Measurements from ENCODE around the gene AKIP1.
A peak's percentile ranks its signal among the peaks of the same experiment; 100 is the strongest.
"Not testable (repeated sequence)": the region's sequence is repeated elsewhere in the genome, so short reads cannot be mapped to it uniquely, and the experiment has no call there.

AKIP1 gene, protein sequence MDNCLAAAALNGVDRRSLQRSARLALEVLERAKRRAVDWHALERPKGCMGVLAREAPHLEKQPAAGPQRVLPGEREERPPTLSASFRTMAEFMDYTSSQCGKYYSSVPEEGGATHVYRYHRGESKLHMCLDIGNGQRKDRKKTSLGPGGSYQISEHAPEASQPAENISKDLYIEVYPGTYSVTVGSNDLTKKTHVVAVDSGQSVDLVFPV

DNA sequence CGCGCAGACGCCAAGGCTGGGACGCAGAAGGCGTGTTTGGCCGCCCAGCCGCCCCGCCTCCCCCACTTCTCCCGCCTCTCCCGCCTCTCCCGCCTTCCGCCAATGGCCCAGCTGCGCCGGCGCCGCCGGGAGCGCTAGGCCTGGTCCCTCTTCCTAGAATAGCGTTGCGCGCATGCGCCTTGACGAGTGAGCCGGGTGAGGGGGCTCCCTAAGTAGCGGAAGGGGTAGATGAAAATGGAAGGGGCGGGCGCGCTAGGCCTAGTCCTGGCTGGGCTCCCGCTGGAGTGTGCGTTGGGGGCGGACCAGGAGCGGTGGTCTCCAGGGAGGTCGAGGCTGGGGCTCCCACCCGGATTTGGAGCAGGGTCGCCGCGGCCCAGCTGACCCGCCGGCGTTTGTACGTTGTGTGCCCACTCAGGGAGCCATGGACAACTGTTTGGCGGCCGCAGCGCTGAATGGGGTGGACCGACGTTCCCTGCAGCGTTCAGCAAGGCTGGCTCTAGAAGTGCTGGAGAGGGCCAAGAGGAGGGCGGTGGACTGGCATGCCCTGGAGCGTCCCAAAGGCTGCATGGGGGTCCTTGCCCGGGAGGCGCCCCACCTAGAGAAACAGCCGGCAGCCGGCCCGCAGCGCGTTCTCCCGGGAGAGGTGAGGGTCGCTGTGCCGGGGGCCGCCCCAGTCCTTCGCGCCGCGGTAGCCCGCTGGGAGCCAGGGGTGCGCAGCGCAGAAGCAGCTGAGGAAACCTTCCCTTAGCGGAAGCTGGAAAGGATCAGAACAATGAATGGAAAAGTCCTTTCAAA is at the start of gene AKIP1:
Gene AKIP1, plus strand, starts transcription at position 161 of the 795 bp plus-strand sequence. Its CDS starts 261 bp downstream, at position 422.
- no peak for FAIRE-seq

DNA sequence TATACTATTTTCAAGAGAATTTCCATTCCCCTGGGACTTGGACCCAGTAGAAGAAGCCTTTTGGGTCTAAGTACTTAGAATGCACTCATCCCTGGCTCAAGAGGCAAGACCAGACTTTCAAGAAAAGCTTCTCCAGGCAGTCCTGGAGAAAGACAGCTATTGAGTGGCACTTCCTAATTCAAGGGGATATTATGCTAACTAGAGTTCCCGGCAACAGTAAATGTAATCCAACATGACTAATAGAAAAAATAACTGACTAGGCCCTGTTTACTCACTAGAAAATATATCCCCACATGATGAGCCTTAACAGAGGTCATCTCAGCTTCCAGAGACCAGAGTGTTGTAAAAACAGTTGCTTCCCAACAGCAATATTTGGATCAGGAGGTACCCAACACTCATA is 47.2 kb upstream of the AKIP1 start:
- FAIRE-seq, result no peak

DNA sequence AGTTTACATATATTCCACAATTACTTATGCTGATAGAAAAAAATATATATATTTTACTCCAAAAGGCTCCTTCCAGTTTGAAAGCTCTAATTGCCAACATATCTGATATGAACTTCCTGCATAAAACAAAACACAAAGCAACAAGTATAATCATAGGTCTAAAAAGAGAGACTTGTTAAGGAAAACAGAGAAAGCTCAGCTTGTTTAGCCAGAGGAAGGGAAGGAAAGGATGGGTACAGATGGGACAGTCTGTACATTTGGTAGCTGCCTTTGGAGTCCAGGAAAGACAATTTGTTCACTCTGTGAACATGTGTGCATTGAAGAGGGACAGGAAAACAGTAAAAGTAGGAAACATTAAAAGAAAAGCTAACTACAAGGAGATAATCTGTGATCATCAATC is 45.7 kb upstream of the AKIP1 start:
- no peak for FAIRE-seq

GRCh38 chr11:8867035-8867434 is 44.0 kb upstream of the AKIP1 start:
- FAIRE-seq, result no peak

DNA sequence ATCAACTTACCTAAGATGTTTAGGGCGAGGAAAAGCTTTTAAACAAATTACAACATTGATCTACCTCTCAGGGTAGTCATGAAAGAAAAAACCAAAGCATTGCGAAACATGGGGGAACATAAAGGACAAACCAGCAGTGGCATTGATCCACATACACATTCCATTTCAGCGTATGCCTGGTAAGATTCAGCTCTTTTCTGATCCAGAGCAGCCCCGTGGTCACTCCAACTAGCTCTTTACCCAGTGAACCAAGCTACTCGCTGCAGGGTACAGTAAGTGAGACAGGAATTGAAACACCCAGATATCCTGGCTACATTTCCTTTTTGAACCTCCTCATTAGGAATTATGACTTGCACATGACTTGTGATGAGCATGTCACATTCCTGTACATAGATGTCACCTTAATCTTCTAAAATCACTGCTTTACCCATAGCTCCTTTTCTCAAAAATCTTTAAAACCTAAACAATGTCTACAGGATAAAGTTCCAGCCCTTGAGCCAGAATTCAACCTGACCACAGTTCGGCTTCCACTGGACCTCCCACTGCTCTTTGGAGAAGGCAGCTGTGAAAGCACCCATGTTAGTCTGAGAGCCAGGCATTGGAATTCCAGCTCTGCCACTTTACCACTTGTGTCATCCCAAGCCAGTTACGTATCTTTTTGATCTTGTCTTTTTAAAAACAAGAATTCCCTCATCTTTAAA is 42.9 kb upstream of the AKIP1 start:
- FAIRE-seq, result no peak

GRCh38 chr11:8870411-8871170 is 40.4 kb upstream of the AKIP1 start:
- no peak for FAIRE-seq

DNA sequence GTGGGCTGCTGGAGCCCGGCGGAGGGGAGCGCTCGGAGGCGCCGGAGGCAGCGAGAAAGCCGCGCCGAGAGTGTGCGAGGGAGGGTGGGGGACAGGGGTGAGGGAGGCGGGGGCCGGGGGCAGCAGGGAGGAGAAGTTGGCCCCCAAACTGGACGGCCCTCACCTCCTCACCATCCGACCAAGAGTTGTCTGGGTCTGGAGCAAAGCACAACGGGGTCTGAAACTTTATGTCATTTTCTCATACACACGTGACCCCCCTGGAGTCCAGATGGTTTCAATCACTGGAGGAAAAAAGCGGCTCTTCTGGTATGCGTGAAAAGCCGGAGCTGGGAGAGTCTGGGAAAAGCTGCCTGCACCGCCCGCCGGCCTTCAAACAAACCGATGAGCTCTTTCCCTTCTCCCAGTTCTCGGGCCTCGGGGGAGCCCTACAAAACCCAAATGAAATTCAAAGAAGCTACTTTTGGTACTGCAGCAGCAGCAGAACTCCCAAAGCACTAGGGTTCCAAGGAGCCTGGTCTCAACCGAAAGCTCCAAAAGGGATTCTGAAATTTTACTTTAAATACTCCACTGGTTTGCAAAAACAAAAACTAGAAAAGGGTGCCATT is 39.7 kb upstream of the AKIP1 start:
- no peak for FAIRE-seq

DNA sequence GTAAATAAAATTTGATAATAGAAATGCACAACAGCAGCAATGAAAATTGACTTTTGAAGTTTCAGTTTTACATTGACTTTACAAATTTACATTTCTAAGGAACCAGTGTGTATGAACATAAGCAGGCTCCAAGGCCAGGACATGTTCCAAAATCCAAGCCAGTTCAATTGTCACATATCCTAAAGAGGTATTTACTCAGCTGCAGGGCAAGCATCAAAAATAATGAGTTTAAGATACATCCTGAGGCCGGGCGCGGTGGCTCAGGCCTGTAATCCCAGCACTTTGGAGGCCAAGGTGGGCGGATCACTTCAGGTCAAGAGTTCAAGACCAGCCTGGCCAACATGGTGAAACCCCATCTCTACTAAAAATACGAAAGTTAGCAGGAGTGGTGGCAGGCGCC is 39.0 kb upstream of the AKIP1 start:
- no peak for FAIRE-seq

DNA sequence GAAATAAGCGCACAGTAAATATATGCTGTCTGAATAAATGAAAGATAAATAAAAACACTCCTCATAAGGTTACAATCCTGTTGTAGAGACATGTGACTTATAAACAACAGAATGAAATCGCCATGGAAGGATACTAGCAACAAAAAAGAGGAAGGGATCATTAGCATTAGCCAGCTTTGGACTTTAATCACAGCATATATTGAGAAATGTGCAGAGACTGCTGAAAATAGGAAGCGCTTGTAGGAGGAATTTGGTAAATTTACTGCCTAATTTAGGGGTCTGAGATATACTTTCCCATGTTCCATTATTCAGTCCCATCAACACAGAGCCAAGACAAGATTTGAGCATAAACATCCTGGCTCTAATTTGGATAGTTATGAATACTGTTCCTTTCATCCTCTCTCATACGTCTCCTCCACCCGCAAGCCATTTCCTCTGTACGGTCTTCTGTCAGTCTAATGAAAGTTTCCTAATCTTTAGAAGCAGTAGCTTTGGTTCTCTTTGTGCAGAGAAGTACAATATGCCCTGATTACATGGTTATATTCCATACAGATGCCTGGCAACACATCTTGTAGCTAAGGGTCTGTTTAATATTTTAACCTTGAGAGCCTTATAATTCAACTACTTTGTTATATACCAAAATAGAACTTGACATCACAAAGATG is 37.1 kb upstream of the AKIP1 start:
- FAIRE-seq, result no peak

DNA sequence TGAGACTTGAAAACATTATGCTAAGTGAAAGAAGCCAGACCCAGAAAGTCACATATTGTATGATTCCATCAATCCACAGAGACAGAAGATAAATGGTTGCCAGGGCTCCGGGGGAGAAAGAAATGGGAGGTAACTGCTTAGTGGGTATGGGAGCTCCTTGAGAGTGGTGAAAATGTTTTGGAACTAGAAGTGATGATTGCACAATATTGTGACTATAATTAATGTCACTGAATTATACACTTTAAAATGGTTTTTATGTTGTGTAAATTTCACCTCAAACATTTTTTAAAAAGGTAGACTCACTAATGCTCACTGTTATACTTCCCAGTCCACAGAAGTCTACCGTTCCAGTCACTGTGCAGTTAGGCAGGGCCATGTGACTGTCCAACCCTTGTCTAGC is 32.2 kb upstream of the AKIP1 start:
- FAIRE-seq, result no peak

- FAIRE-seq, result not testable (repeated sequence)
Measured at GRCh38 chr11:8881585-8881984, 29.4 kb upstream of the AKIP1 start.

DNA sequence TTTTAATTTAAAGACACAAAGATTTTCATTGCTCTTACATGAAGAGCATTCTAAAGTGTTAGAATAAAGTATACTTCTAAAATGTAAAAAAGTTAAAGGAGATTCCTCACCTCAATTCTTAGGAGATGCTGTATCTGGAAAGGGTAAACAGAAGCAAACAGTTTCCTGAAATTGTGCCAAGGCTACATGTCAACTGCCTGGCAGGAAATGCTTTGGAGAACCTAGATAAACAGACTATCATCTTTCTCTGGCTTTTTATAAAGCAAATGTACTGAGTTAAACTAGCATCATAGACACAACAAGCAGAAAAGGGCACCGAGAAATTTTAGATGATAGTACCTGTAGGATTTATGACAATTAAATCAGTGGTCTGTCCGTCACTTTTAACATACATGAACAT is 24.7 kb upstream of the AKIP1 start:
- FAIRE-seq, result no peak

- not testable (repeated sequence) for FAIRE-seq
Measured at GRCh38 chr11:8891185-8891584, 19.8 kb upstream of the AKIP1 start.

- FAIRE-seq, result no peak
Measured at GRCh38 chr11:8899119-8899753, 11.8 kb upstream of the AKIP1 start.

GRCh38 chr11:8905528-8906165 is 5.3 kb upstream of the AKIP1 start:
- peak; percentile 27 for FAIRE-seq

DNA sequence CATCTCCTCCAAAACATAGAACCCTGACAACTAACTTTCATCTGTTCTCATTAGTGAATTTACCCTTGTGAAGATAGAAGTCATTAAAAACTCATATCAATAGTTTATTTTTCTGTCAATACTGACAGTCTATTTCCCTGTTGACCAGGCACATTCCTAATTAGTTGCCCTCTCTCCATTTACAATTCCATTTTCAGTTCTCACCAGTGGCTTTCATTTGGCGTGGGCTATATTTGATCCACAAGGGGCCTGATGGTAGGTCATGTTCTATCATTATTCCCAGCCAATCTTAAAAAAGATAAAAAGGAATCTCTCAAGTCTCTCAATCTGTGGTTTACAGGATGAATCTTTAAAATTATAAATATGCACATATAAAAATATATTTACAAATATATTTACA is 3.9 kb upstream of the AKIP1 start:
- FAIRE-seq, result no peak

- no peak for FAIRE-seq
Measured at GRCh38 chr11:8908099-8908498, 2.9 kb upstream of the AKIP1 start.

GRCh38 chr11:8910649-8911026 is 351 bp upstream of the AKIP1 start:
- FAIRE-seq, result no peak

- no peak for FAIRE-seq
Measured at GRCh38 chr11:8913961-8914660, 3.1 kb downstream of the AKIP1 start.

DNA sequence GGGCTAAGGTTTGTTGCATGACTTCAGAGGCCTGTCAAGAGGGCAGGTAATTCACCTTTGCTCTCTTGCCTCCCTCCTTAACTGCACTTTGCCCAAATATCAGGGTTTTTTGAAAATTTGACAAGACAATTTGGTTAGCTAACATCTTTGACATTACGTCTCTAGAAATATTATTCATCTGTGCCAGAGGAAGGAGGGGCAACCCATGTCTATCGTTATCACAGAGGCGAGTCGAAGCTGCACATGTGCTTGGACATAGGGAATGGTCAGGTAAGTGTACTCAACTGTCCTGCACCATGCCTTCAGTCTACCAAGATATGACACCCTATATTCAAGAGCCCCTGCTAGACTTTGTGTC is 3.7 kb downstream of the AKIP1 start:
- no peak for FAIRE-seq
